Esophagus muscularis mucosa (tissue), 4 donors: Measurements from ENCODE around the gene MECR. TPM values are rescaled to one million over a fixed set of nuclear protein-coding genes. Genes with fewer than 3 reads are reported as not detected.
A peak's percentile ranks its signal among the peaks of the same experiment; 100 is the strongest.

Source experiments
- DNase-seq: peaks from one replicate; pipeline ENCODE4 v3.0.0-alpha.2; 2017; ENCODE audit errors: extremely low spot score
- H3K27ac ChIP-seq, 4 donors: fragments of 200-600 bp; sonication (generic); replicated peaks in 1 of 4; 1 replicate in 3 of 4; 2 replicates in 1 of 4; pipeline ENCODE4 v1.5.1; 2016 to 2019; ENCODE audit warnings: mild to moderate bottlenecking in 1 of 4
- H3K27me3 ChIP-seq, 4 donors: fragments of 200-600 bp; sonication (generic); one replicate each; pipeline versions ENCODE4 v1.5.1 to v1.6.0; 2016 to 2019
- H3K36me3 ChIP-seq, 4 donors: fragments of 200-600 bp; sonication (generic); one replicate each; pipeline ENCODE4 v1.5.1; 2016 to 2019
- H3K4me1 ChIP-seq, 4 donors: fragments of 200-600 bp; sonication (generic); one replicate each; pipeline ENCODE4 v1.5.1; 2016 to 2019
- H3K4me3 ChIP-seq, 4 donors: fragments of 200-600 bp; sonication (generic); 1 replicate in 2 of 4; 2 replicates in 2 of 4; pipeline ENCODE4 v1.5.1; 2016 to 2019; ENCODE audit warnings: mild to moderate bottlenecking in 4 of 4, moderate library complexity in 1 of 4
- H3K9me3 ChIP-seq, 4 donors: fragments of 200-600 bp; sonication (generic); 1 replicate in 3 of 4; 2 replicates in 1 of 4; pipeline ENCODE4 v1.5.1; 2016 to 2019
- CTCF ChIP-seq, 3 experiments: fragments of 200-600 bp in 2 of 3; fragments of 450-650 bp in 1 of 3; sonication (generic) in 2 of 3; IDR thresholded peaks; one replicate each; pipeline ENCODE4 v1.5.1; 2017 to 2019; ENCODE audit warnings: antibody characterized with exemption in 3 of 3, mild to moderate bottlenecking in 2 of 3, moderate library complexity in 1 of 3
- EP300 ChIP-seq: sonication (generic); formaldehyde crosslinking; IDR thresholded peaks from one replicate; pipeline ENCODE4 v1.6.1; 2017; ENCODE audit warnings: antibody characterized with exemption
- POLR2A ChIP-seq: fragments of 450-650 bp; IDR thresholded peaks from one replicate; pipeline ENCODE4 v1.6.1; 2017; ENCODE audit warnings: antibody characterized with exemption, moderate library complexity, mild to moderate bottlenecking, low read depth
- POLR2AphosphoS5 ChIP-seq, 2 donors: sonication (generic); formaldehyde crosslinking; IDR thresholded peaks; one replicate each; pipeline ENCODE4 v1.6.1; 2017; ENCODE audit warnings: antibody characterized with exemption in 2 of 2
- WGBS: methylation state at CpG from one replicate; pipeline ENCODE4 v1.1.5; 2018; 5-methylcytosine and 5-hydroxymethylcytosine counted together
- intact Hi-C: fragments of 100-400 bp; cut with DNase I; formaldehyde crosslinking; loops from one replicate; pipeline ENCODE4 v1.15.1; 2023
- total RNA-seq, 4 donors: library from RNA; depleted of rRNA; stranded (reverse); fragments of >200 nt; gene quantifications; one replicate each; pipeline versions ENCODE4 v1.1.0 to v1.2.1, GENCODE V29; 2016

The MECR gene
- 10 to 100 TPM; 15.4 to 20.2 (median 18.6) TPM for total RNA-seq

DNA sequence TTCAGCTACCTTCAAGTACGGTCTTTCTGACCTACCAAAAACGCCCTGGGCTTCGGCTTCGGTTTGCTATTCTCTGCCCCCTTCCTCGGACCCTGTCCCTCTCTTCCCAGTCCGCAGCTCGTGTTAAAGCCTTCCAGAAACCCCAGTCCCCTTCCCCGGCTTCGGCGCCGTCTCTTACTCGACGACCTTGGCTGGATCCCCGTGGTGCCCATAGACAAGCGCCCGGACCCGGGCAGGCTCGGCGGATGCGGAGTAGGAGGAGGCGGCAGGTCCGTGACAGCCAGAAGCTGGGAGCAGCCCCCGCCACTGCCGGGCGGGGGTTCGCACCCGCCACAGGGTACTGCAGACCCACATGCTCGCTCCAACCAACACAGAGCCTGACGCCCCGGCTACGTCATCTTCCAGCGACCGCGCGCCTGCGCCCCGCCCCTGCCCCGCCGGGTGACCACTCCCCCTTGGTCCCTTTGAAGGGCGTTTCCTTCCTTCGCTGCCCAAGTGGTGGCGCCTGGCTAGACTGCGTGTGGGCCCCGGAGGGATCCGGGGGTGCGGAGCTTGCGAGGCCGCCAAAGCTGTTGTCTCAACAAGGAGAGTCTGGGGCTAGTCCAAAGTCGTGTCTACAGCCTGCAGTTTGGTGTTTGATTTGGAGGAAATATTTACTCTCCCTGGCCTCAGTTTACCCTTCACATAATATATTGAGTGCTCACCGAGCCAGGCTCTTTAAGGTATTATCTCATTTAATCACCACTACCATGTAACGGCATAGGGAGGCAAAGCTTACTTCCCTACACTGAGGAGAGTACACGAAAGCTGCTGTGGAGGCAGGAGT, at the start of gene MECR:
MECR (minus strand) TSS at position 382 of the 826 bp plus-strand sequence; CDS start at position 354, 28 bp downstream.
- Histone ChIP-seq H3K9me3 (no peaks in the 10 kb centered on the region), H3K27me3 (peaks cover 0 to 5% (median 0%) of the 10 kb centered on the region in 4 donors), H3K36me3 (peaks cover 0 to under 1% (median 0%) of the 10 kb centered on the region in 4 donors), H3K4me1 (peaks cover 10 to 24% (median 18%) of the 10 kb centered on the region in 4 donors), H3K4me3 (peak within 1 kb of the TSS; percentile 69 to 85 (median 84)), H3K27ac (peak within 1 kb of the TSS; percentile 77 to 87 (median 78))
- intact Hi-C loops: loop anchor here (10.0 kb wide), 1 partner anchor 1554 kb away; no protein-coding TSS in a partner anchor
- DNase-seq: peak; percentile 99
- no peak for TF ChIP-seq EP300
- TF ChIP-seq POLR2AphosphoS5 (IDR thresholded peaks at IDR 0.05): peak; percentile 84 to 94
- peak; percentile 12 to 39 (median 22) for TF ChIP-seq CTCF (IDR thresholded peaks at IDR 0.05)
- peak; percentile 11 for TF ChIP-seq POLR2A
- WGBS: 5% methylated on average over 20 of the region's 52 CpGs

DNA sequence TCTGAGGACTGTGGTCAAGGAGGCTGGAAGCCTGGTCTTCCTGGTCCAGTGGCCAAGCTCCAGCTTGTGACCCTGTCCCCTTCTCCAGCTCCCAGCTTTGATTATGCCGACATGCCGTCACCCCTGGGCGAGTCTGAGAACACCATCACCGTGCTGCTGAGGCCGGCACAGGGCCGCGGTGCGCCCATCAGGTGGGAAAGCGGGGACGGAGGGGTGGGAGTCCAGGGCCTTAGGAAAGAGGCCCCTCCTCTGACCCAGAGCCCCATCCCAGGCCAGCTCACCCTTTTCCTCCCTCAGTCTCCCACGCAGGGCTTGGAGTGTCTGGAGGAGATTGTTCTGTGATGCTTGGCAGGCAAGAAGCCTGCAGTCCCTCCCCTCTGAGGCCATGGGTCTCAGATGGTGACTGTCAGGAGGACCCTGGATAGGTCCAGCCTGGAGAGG, 49.2 kb upstream of the MECR start:
- no peak for TF ChIP-seq EP300
- TF ChIP-seq CTCF (IDR thresholded peaks at IDR 0.05): no peak
- no peak for TF ChIP-seq POLR2AphosphoS5 (IDR thresholded peaks at IDR 0.05)
- TF ChIP-seq POLR2A: no peak
- WGBS: 81% methylated on average over 4 of the region's 11 CpGs
- H3K36me3 ChIP-seq: peaks cover 0 to 40% (median 30%) of the 10 kb centered on the region in 4 donors

DNA sequence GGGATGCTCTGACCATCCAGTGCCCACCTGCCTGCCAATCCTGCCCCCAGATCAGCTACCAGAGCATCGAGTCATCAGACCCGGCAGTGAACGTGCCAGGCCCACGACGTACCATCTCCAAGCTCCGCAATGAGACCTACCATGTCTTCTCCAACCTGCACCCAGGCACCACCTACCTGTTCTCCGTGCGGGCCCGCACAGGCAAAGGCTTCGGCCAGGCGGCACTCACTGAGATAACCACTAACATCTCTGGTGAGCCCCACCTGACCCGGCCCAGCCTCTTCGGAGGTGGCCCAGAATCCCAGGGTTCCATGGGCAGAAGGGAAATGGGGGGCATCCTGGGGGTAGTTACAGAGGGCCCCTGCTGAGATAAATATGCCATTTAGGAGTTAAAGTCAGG, 48.7 kb upstream of the MECR start:
- Histone ChIP-seq H3K4me3 (no peak overlapping the region), H3K27me3 (no peaks in the 10 kb centered on the region), H3K4me1 (peaks cover 0 to 14% (median 5%) of the 10 kb centered on the region in 4 donors), H3K9me3 (no peaks in the 10 kb centered on the region), H3K36me3 (peaks cover 0 to 40% (median 30%) of the 10 kb centered on the region in 4 donors), H3K27ac (no peak overlapping the region)
- intact Hi-C loops: no loop called here
- TF ChIP-seq CTCF (IDR thresholded peaks at IDR 0.05) (no peak), EP300 (no peak)
- DNase-seq: no peak
- 97% methylated on average over 12 of the region's 13 CpGs for WGBS

More for the DNA sequence above, 49.2 kb upstream of the MECR start:
- no peak overlapping the region for H3K4me3 ChIP-seq
- peaks cover 0 to 14% (median 5%) of the 10 kb centered on the region in 4 donors for H3K4me1 ChIP-seq
- no peaks in the 10 kb centered on the region for H3K27me3 ChIP-seq
- H3K9me3 ChIP-seq: no peaks in the 10 kb centered on the region
- no peak for DNase-seq
- intact Hi-C loops: no loop called here
- H3K27ac ChIP-seq: no peak overlapping the region

DNA sequence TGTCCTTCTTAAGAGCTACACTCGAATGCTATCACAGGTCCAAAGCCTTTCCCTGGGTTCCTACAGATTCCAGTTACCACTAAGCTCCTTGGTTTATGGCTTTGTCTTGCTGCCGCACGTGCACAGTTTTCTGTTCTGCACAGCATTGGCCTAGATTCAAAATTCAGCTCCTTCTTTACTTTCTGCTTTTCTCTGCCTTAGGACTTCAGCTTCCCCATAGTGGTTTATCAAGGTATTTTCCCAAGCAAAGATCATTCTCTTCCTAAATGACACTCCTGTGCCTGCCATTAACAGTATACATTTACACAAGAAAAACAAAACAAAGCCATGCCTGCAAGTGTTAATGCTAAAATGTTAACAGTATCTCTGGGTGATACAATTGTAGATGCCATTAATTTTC, 47.4 kb upstream of the MECR start:
- H3K9me3 ChIP-seq: no peaks in the 10 kb centered on the region
- WGBS: 57% methylated on average over 3 of the region's 3 CpGs
- H3K27me3 ChIP-seq: no peaks in the 10 kb centered on the region
- peaks cover 0 to 40% (median 30%) of the 10 kb centered on the region in 4 donors for H3K36me3 ChIP-seq
- no peak overlapping the region for H3K27ac ChIP-seq
- intact Hi-C loops: no loop called here
- no peak for DNase-seq
- TF ChIP-seq POLR2A (no peak), EP300 (no peak), POLR2AphosphoS5 (IDR thresholded peaks at IDR 0.05) (no peak), CTCF (IDR thresholded peaks at IDR 0.05) (no peak)
- H3K4me3 ChIP-seq: no peak overlapping the region
- H3K4me1 ChIP-seq: peaks cover 0 to 6% (median 1%) of the 10 kb centered on the region in 4 donors
